Urinary bladder (tissue), 4 donors: ENCODE measurements around the gene DBH. TPM values are rescaled to one million over a fixed set of nuclear protein-coding genes. Genes with fewer than 3 reads are reported as not detected.

Source experiments
- DNase-seq: peaks from one replicate; pipeline ENCODE4 v3.0.0-alpha.2; 2015; ENCODE audit errors: extremely low spot score
- H3K27ac ChIP-seq: one replicate; pipeline ENCODE4 v1.5.1; 2013; ENCODE audit warnings: low read depth, mild to moderate bottlenecking, moderate library complexity
- H3K36me3 ChIP-seq: one replicate; pipeline ENCODE4 v1.6.1; 2013; ENCODE audit warnings: mild to moderate bottlenecking, moderate library complexity; ENCODE audit not compliant: insufficient read depth
- H3K4me1 ChIP-seq: one replicate; pipeline ENCODE4 v1.6.1; 2013; ENCODE audit warnings: mild to moderate bottlenecking, moderate library complexity; ENCODE audit not compliant: insufficient read depth
- H3K4me3 ChIP-seq: one replicate; pipeline ENCODE4 v1.5.1; 2013; ENCODE audit warnings: low read depth, low read length
- WGBS: extraction: QIAGEN DNeasy Blood & Tissue Kit; methylation state at CpG from one replicate; pipeline ENCODE4 v1.1.7; 2013; 5-methylcytosine and 5-hydroxymethylcytosine counted together
- polyA plus RNA-seq: library from polyadenylated mRNA; stranded (reverse); fragments of 200-250 nt; gene quantifications from one replicate; pipeline ENCODE4 v1.2.3, GENCODE V29; 2013
- total RNA-seq: library from RNA; depleted of rRNA; stranded (reverse); fragments of >200 nt; gene quantifications from one replicate; pipeline ENCODE4 v1.2.3, GENCODE V29; 2014
- donor health status: healthy with polysubstance abuse.
- donor health status: healthy.

DBH gene
- total and polyA plus RNA-seq, 2 donors: 0.79 to 0.98 TPM

- Histone ChIP-seq H3K4me3 (no peak overlapping the region), H3K36me3 (no peaks in the 10 kb centered on the region), H3K27ac (no peak overlapping the region), H3K4me1 (no peaks in the 10 kb centered on the region)
- DNase-seq: no peak
- WGBS: 83% methylated on average over 7 of the region's 7 CpGs
These were observed 13.0 kb downstream of the DBH start for GRCh38 chr9:133649194-133649593.

GRCh38 chr9:133650026-133650425, 13.9 kb downstream of the DBH start:
- Histone ChIP-seq H3K4me1 (no peaks in the 10 kb centered on the region), H3K27ac (no peak overlapping the region), H3K36me3 (no peaks in the 10 kb centered on the region), H3K4me3 (no peak overlapping the region)
- no peak for DNase-seq
- WGBS: 88% methylated on average over 12 of the region's 12 CpGs

DNA sequence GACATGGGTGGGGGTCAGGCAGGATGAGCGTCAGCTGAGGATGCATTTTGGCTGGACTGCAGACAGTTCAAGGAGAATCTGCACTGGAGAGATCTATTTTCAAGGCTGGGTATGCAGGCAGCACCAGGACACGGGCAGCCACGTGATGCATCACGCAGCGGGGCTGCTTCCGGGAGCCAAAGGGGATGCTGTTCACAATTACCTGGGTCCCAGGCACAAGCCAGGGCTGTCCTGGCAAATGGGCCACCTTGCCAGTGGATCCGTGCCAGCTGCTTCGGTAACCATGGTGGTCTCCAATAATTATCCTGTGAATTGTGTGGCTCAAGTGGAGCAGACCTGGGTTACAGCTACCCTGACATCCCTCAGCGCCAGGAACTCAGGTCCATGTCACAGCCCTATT, 17.5 kb downstream of the DBH start:
- Histone ChIP-seq H3K4me3 (no peak overlapping the region), H3K36me3 (no peaks in the 10 kb centered on the region), H3K4me1 (no peaks in the 10 kb centered on the region), H3K27ac (no peak overlapping the region)
- DNase-seq: no peak
- WGBS: 68% methylated on average over 9 of the region's 9 CpGs

DNA sequence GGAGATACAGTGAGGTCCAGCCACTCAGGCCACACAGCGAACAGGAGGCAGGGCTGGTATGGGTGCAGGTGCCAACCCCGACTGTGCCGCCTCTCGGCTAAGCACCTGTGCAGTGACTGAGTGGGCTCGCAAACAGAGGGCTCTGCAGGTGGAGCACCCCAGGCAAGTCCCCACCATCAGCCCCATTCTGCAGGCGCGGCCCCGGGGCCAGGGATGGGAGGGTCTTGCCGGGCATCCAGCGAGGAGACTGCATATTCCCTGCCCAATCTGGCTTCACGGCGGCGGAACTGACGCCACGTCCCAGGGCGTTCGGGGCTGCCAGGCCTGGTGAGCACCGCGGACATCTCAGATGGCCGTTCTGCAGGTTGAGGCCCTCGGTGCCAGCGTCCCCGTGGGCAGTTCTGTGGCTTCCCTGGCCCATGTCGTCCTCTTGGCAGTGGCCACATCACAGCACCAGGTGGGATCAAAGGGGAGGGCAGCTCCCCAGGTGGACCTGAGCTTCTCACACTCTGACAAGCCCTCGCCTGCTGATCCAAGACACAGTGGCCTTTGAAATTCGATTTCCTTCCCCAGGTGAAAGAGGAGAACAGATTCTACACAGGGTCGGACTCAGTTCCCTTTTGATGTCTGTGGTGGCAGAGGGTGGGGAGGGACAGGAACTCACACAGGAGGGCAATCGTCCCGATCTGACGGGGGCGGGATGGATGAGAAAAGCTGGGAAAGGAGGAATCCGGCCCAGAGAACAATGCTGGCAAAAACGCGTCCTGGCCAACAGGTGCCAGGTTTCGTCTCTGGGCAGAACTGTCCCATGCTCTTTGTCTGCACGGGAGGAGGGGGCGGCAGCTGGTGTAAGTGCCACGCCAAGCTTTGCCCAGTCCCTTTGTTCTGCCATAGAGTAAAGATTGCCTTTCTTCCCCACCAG, 18.8 kb downstream of the DBH start:
- no peaks in the 10 kb centered on the region for H3K4me1 ChIP-seq
- H3K27ac ChIP-seq: no peak overlapping the region
- H3K4me3 ChIP-seq: no peak overlapping the region
- 58% methylated on average over 38 of the region's 38 CpGs for WGBS
- no peak for DNase-seq
- H3K36me3 ChIP-seq: no peaks in the 10 kb centered on the region

DNA sequence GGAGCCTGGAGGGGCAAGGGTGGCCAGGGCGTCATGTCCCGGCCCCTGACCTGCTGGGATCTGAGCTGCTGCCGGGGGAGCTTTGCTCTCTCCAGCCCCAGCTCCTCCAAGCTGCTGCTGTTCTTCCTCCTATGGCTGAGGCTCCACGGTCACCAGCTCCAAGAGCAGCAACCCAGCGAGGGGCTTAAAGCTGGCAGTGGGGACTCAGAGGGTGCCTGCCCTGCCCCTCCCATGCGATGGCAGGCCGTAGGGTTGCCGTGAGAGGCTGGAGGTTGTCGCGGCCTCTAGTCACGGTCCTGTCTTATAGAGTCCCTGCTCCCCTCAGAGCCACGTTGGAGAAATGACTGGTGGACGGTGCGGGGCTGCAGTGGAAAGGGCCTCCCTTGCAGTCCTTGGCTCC, 19.5 kb downstream of the DBH start:
- no peak for DNase-seq
- no peak overlapping the region for H3K27ac ChIP-seq
- H3K36me3 ChIP-seq: no peaks in the 10 kb centered on the region
- no peak overlapping the region for H3K4me3 ChIP-seq
- no peaks in the 10 kb centered on the region for H3K4me1 ChIP-seq
- 61% methylated on average over 14 of the region's 14 CpGs for WGBS

DNA sequence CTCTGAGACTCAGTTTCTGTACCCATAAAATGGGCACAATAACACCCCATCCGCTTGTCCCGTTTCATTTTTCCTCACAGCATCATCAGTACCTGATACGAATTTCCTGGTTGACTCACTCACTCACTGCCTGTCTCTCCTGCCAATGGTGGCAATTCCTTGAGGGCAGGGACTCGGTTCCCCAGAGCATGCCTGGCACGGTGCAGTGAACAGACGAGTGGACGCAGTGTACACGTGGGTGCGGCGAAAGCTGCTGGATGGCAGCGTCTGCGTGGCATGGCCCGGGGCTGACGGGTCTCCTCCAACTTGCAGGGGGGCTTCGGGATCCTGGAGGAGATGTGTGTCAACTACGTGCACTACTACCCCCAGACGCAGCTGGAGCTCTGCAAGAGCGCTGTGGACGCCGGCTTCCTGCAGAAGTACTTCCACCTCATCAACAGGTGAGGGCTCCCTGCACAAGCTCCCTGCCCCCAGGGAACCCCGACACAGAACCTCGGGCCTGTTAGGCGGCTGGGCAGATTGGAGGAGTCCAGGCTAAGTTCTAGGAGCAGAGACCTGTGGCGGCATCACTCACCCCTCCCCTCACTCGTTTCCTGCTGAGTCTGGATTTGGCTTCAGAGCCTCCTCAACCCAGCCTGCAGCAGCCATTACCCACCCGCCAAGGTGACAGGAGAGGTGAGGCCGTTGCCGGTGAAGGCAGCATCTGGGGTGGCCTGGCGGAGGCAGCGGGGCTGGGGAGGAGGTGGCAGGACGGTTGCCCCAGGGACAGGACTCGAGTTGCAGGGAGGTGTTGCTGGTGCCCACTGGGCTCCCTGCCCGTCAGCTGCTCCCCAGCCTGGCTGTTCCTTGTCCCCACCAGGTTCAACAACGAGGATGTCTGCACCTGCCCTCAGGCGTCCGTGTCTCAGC, 20.3 kb downstream of the DBH start:
- 65% methylated on average over 36 of the region's 36 CpGs for WGBS
- no peaks in the 10 kb centered on the region for H3K4me1 ChIP-seq
- no peak for DNase-seq
- no peaks in the 10 kb centered on the region for H3K36me3 ChIP-seq
- H3K27ac ChIP-seq: no peak overlapping the region
- no peak overlapping the region for H3K4me3 ChIP-seq

GRCh38 chr9:133657120-133657661, 21.0 kb downstream of the DBH start:
- no peak overlapping the region for H3K27ac ChIP-seq
- WGBS: 65% methylated on average over 13 of the region's 13 CpGs
- no peak for DNase-seq
- H3K36me3 ChIP-seq: no peaks in the 10 kb centered on the region
- no peaks in the 10 kb centered on the region for H3K4me1 ChIP-seq
- H3K4me3 ChIP-seq: no peak overlapping the region

GRCh38 chr9:133658442-133659431, 22.6 kb downstream of the DBH start:
- H3K27ac ChIP-seq: no peak overlapping the region
- H3K4me1 ChIP-seq: no peaks in the 10 kb centered on the region
- WGBS: 6% methylated on average over 46 of the region's 46 CpGs
- no peak for DNase-seq
- no peak overlapping the region for H3K4me3 ChIP-seq
- no peaks in the 10 kb centered on the region for H3K36me3 ChIP-seq

DNA sequence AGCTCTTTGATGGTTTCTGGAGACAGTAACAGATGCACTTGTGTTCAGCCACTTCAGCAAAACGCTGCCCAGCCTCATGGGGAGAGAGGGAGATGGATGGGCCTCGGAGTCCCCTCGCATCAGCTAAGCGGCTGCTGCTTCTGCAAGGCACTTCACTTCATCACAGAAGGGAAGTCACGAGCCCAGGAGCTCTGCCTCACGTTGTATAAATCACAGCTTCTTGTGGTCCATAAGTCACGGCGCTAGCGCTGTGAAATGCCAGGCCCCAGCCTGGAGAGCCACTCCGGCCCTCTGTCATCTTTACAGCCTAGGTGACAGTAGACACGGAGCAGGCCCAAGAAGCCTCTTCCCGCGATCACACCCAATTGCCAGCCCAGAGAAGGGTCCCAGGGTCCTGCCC, 23.4 kb downstream of the DBH start:
- Histone ChIP-seq H3K4me1 (no peaks in the 10 kb centered on the region), H3K27ac (no peak overlapping the region), H3K4me3 (no peak overlapping the region), H3K36me3 (no peaks in the 10 kb centered on the region)
- DNase-seq: no peak
- WGBS: 56% methylated on average over 13 of the region's 13 CpGs

DNA sequence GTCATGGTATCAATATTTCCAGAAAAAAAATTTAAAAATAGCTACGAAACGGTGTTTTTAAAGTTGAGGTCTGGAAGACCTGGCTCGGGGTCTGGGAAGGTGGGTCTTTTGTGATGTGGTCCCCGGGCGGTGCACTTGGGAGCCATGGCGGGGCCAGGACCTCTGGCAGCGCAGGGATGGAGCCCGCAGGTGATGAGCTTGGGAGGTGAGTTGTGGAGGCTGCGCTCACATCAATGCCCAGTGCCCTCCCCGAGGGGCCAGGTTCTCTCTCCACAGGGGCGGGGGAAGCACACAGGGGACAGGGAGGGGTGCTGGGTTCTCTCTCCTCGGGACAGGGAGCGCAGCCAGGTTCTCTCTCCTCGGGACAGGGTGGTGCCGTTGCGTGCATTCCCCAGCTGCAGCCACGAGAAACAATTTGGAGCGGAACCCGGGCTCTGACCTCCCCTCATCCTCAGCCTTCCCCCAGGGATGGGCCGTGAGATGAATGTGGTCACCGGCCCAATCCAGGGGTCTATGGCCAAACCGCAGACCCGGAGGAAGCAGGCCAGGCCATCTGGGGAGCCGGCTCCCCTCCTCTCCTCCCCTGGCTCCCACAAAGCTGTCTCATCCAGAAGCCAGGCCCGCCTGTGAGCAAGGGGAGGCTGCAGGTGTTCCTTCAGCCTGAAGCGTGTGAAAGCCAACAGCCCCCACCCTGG, 25.8 kb downstream of the DBH start:
- H3K36me3 ChIP-seq: no peaks in the 10 kb centered on the region
- H3K27ac ChIP-seq: no peak overlapping the region
- H3K4me3 ChIP-seq: no peak overlapping the region
- no peak for DNase-seq
- WGBS: 82% methylated on average over 26 of the region's 26 CpGs
- H3K4me1 ChIP-seq: no peaks in the 10 kb centered on the region

DNA sequence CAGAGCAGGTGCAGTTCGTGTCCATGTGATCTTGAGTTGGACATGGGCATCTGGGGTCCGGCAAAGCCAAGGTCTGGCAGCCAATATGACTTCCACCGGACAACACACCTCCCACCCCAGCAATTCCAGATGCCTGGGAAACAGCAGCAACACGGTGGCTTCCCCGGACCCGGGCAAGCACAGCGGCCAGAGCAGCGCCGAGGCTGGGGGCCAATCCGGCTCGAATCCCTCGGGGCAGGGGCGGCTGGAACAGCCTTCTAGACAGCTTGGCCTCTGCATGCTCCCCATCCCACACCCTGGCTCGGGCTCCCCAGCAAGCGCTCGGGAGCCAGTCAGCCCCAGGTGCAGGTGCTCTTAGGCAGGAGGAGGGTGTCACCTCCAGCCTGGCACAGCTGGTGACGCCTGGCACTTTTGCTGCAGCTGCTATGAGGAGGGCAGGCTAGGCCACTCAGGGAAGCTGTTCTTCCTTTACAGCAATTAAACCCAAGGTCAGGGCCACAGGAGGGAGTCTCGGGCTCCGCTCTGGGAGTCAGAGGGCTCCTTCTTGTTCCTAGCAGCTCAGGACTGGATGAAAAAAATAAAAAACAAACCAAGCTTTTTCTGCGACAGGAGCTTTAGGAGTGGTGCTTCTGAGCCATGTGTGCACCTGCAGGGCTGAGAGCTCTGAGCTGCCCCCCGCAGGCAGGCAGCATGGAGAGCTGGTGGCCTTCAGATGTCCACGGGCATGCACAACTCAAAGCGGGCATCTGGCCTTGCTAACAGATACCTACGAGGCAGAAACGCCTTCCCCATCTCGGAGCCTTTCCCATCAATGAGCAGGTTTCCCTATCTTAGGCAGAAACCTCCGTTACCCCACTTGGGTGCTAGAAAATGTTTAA, 28.2 kb downstream of the DBH start:
- Histone ChIP-seq H3K4me1 (no peaks in the 10 kb centered on the region), H3K4me3 (no peak overlapping the region), H3K36me3 (no peaks in the 10 kb centered on the region), H3K27ac (no peak overlapping the region)
- WGBS: 86% methylated on average over 27 of the region's 27 CpGs
- no peak for DNase-seq

DNA sequence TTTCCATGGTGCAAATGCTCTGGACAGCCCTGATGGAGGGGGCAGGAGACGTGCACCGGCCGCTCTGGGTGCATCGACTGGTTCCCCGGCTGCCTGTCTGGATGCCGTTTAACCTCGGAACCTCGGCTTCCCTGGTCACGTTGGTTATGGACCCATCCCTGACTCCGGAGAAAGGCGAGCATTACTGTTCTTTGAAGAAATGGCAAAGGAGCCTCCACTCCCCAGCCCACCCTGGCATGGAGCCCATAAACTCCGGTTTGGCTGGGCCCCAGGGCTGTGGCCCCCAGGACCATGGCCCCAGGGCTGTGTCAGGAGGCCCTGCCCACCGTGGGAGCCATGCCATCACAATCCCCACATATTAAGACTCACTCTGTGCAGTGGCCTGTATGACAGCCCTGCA, 28.9 kb downstream of the DBH start:
- no peak overlapping the region for H3K27ac ChIP-seq
- no peaks in the 10 kb centered on the region for H3K36me3 ChIP-seq
- no peak overlapping the region for H3K4me3 ChIP-seq
- WGBS: 88% methylated on average over 13 of the region's 13 CpGs
- no peaks in the 10 kb centered on the region for H3K4me1 ChIP-seq
- DNase-seq: no peak
